CD4-positive, alpha-beta T cell (primary cell): ENCODE data around the gene ZC3H4. TPM values are rescaled to one million over a fixed set of nuclear protein-coding genes. Genes with fewer than 3 reads are reported as not detected.

ENCODE experiments used
- ATAC-seq: fragments of 200-7000 bp; cut with Tn5 transposase; one replicate; pipeline ENCODE4 v1.10.0; 2022; ENCODE audit warnings: mild to moderate bottlenecking; ENCODE audit not compliant: poor library complexity
- CTCF ChIA-PET: fragments of 350-600 bp; sonication (Branson Sonifier 250); formaldehyde crosslinking; loops from one replicate; lab custom pipeline; 2021; ENCODE audit warnings: antibody characterized with exemption, inconsistent platforms; lab: Charles Lee
- POLR2A ChIA-PET: fragments of 350-600 bp; sonication (Branson Sonifier 250); formaldehyde crosslinking; loops from one replicate; lab custom pipeline; 2021; ENCODE audit warnings: antibody characterized with exemption, inconsistent platforms; lab: Charles Lee
- DNase-seq, 14 experiments: peaks; one replicate each; pipeline ENCODE4 v3.0.0-alpha.2; 2013 to 2020; ENCODE audit warnings: mixed read lengths in 2 of 14
- H3K27ac ChIP-seq, 2 donors: one replicate each; pipeline versions ENCODE4 v1.5.1 to v1.7.0; 2013; ENCODE audit warnings: low read length in 2 of 2, low read depth in 1 of 2, mild to moderate bottlenecking in 1 of 2
- H3K27me3 ChIP-seq, 2 experiments: 1 replicate in 1 of 2; 2 replicates in 1 of 2; pipeline versions ENCODE4 v1.6.1 to v1.7.0; 2013; ENCODE audit warnings: low read length in 2 of 2, control low read depth in 1 of 2, mild to moderate bottlenecking in 1 of 2, moderate library complexity in 1 of 2; ENCODE audit not compliant: insufficient read depth in 2 of 2, control insufficient read depth in 1 of 2
- H3K36me3 ChIP-seq: one replicate; pipeline ENCODE4 v1.6.1; 2013; ENCODE audit warnings: low read length, control low read depth; ENCODE audit not compliant: insufficient read depth
- H3K4me1 ChIP-seq: one replicate; pipeline ENCODE4 v1.6.1; 2013; ENCODE audit warnings: low read length, control low read depth; ENCODE audit not compliant: insufficient read depth
- H3K4me3 ChIP-seq: one replicate; pipeline ENCODE4 v1.5.1; 2013; ENCODE audit warnings: mild to moderate bottlenecking, low read length, moderate library complexity
- H3K9me3 ChIP-seq, 2 experiments: 1 replicate in 1 of 2; 2 replicates in 1 of 2; pipeline versions ENCODE4 v1.6.1 to v1.7.0; 2013; ENCODE audit warnings: low read length in 2 of 2, mild to moderate bottlenecking in 2 of 2, control low read depth in 1 of 2, moderate library complexity in 1 of 2; ENCODE audit not compliant: control insufficient read depth in 1 of 2, insufficient read depth in 1 of 2
- H3K27ac Mint-ChIP-seq: one replicate; pipeline ENCODE4 v1.8.0; 2020; ENCODE audit warnings: mixed read lengths
- H3K27me3 Mint-ChIP-seq: one replicate; pipeline ENCODE4 v1.8.0; 2021; ENCODE audit warnings: mixed read lengths
- H3K36me3 Mint-ChIP-seq: one replicate; pipeline ENCODE4 v1.8.0; 2021; ENCODE audit warnings: low read depth, mixed read lengths
- H3K4me1 Mint-ChIP-seq: one replicate; pipeline ENCODE4 v1.8.0; 2021; ENCODE audit warnings: low read depth, mixed read lengths
- H3K4me3 Mint-ChIP-seq: one replicate; pipeline ENCODE4 v1.8.0; 2020; ENCODE audit warnings: mild to moderate bottlenecking, mixed read lengths
- H3K9me3 Mint-ChIP-seq: one replicate; pipeline ENCODE4 v1.8.0; 2020; ENCODE audit warnings: mixed read lengths
- CTCF ChIP-seq: fragments of 200-600 bp; IDR thresholded peaks from one replicate; pipeline ENCODE4 v1.8.0; 2022; ENCODE audit warnings: antibody characterized with exemption, mild to moderate bottlenecking
- intact Hi-C, 2 experiments: fragments of 100-400 bp; cut with DNase I in 1 of 2; cut with micrococcal nuclease in 1 of 2; formaldehyde crosslinking; loops; one replicate each; pipeline versions ENCODE4 v1.15.1 to v1.9.0; 2023 to 2025; cut with DNase I, micrococcal nuclease
- total RNA-seq, 174 experiments: library from RNA in 2 of 174; stranded (reverse) in 2 of 174; gene quantifications; one replicate each; pipeline ENCODE4 v1.2.3 and lab custom pipeline; 2021 to 2026

Gene ZC3H4
- total RNA-seq, 2 experiments from 2014 or later: 39.4 to 43.7 TPM

DNA sequence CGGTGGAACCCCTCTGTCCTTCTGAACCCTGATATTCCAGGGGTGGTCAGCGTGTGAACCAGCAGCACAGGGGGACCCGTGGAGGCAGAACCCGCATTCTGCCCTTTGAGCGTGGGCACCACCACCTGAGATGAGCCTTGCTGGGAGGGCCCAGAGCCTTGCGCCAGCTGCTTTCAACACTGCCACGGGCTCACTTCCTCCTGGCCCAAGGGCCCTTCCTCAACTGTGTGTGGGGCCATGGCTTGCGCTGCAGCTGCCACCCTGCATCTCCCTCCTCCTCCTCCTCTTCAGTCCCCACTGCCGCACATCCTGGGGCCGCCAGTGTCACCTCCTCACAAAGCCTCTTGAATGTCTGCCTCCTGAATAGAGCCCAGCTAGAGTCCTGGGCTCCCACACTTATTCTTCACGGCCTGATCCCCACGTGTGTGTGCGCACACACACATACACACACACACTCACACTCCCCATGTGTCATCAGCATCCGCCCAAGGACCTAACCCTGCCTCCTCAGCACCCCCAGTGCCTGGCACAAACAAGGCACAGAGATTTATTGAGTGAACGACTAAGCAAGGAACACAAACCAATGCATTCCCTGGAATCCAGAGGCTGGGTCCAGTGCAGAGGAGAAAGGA is 38.3 kb downstream of the ZC3H4 start:
- Histone ChIP-seq H3K4me3 (no peak overlapping the region), H3K4me1 (peaks cover 4% of the 10 kb centered on the region), H3K27ac (no peak overlapping the region), H3K27me3 (no peaks in the 10 kb centered on the region), H3K36me3 (peaks cover 67% of the 10 kb centered on the region), H3K9me3 (no peaks in the 10 kb centered on the region)
- intact Hi-C loops: loop anchor here (5.0 kb wide), 2 partner anchors 37 to 137 kb away; partner anchors contain the start of gene ZC3H4 (in 1 of the 2)
- ChIA-PET CTCF (no interaction called here), POLR2A (no interaction called here)
- no peak overlapping the region for H3K4me3 Mint-ChIP-seq
- ATAC-seq (no peak), DNase-seq (peak in 2 of 14 experiments; percentile 24 to 39)
- no peaks in the 10 kb centered on the region for H3K9me3 Mint-ChIP-seq
- H3K27me3 Mint-ChIP-seq: no peaks in the 10 kb centered on the region
- H3K36me3 Mint-ChIP-seq: peaks cover 75% of the 10 kb centered on the region
- no peak overlapping the region for H3K27ac Mint-ChIP-seq
- no peak for TF ChIP-seq CTCF
- H3K4me1 Mint-ChIP-seq: peaks cover 6% of the 10 kb centered on the region

DNA sequence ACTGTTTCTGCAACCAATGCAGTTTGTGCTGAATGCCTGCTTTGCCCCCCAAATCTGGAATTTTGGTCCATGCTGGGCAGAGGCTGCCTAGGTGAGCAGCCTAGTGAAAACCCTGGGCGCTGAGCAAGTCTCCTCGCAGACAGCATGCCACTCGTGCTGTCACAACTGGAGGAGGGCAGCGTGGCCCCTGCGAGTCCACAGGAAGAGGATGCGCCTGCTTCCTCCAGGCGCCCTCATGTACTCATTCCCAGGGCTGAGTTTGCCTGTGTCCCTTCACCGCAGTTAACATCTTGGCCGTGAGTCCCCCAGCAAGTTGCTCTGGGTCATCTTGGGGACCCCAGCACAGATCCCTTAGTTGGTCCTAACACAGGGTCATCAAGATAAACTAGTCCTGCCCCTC is 39.0 kb downstream of the ZC3H4 start:
- no peaks in the 10 kb centered on the region for H3K9me3 Mint-ChIP-seq
- no peaks in the 10 kb centered on the region for H3K27me3 Mint-ChIP-seq
- TF ChIP-seq CTCF: no peak
- Histone ChIP-seq H3K9me3 (no peaks in the 10 kb centered on the region), H3K27me3 (no peaks in the 10 kb centered on the region), H3K36me3 (peaks cover 67% of the 10 kb centered on the region), H3K4me3 (no peak overlapping the region), H3K27ac (no peak overlapping the region), H3K4me1 (peaks cover 4% of the 10 kb centered on the region)
- CTCF ChIA-PET: no interaction called here
- H3K27ac Mint-ChIP-seq: no peak overlapping the region
- no peak overlapping the region for H3K4me3 Mint-ChIP-seq
- peaks cover 76% of the 10 kb centered on the region for H3K36me3 Mint-ChIP-seq
- ATAC-seq (no peak), DNase-seq (no peak)
- intact Hi-C loops: loop anchor here (5.0 kb wide), 2 partner anchors 38 to 138 kb away; partner anchors contain the start of gene ZC3H4 (in 1 of the 2)
- H3K4me1 Mint-ChIP-seq: peaks cover 6% of the 10 kb centered on the region
- POLR2A ChIA-PET: no interaction called here

- Mint-ChIP-seq H3K4me1 (peaks cover 6% of the 10 kb centered on the region), H3K4me3 (no peak overlapping the region), H3K27ac (no peak overlapping the region), H3K36me3 (peaks cover 77% of the 10 kb centered on the region), H3K27me3 (no peaks in the 10 kb centered on the region), H3K9me3 (no peaks in the 10 kb centered on the region)
- Histone ChIP-seq H3K4me3 (no peak overlapping the region), H3K27ac (no peak overlapping the region), H3K4me1 (peaks cover 4% of the 10 kb centered on the region), H3K36me3 (peaks cover 74% of the 10 kb centered on the region), H3K27me3 (no peaks in the 10 kb centered on the region), H3K9me3 (no peaks in the 10 kb centered on the region)
- ChIA-PET CTCF (no interaction called here), POLR2A (no interaction called here)
- TF ChIP-seq CTCF: no peak
- ATAC-seq (no peak), DNase-seq (no peak)
- intact Hi-C loops: no loop called here
These were observed 40.0 kb downstream of the ZC3H4 start for GRCh38 chr19:47073574-47073973.
